ENCODE results near the gene ZMYM4. TPM values are rescaled to one million over a fixed set of nuclear protein-coding genes. Genes with fewer than 3 reads are reported as not detected.

ZMYM4 gene
- polyA plus RNA-seq, 3 donors: 12.3 to 31.8 (median 26.0) TPM

DNA sequence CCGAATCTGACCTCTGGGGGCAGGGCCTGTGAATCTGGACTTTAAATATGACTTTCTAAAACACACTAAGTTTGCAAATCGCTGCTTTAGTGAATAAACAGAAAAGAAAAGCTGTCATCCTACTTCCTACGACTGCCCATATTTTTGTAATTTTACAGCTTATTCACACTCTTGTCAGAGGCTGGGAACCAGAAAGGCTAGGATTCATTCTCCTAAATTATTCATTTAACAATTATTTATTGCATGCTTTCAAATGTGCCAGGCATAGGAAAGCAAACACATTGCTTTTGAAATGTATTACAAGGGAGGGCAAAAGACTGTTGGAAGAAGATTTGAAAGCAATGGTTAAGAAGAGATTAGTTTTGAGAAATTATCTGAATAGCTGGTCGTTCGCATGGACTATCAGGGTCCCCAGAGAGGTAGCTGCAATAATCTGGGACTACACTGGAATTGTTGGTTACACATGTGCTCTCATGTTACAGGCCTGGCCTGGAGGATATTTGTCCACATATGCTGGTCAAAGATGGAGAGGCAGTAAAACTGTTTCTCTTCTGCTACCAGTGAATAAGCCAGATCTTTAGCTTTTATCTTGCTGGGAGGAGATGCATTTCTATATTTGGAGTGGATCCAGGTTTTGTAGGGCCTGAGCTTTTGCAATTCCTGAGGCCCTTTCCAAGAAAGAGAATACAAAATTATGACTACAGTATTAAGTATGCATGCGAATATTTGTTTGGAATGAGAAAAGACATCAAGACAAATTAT is 46.0 kb upstream of the ZMYM4 start:
- Histone ChIP-seq H3K27me3 (ENCODE audit: control insufficient read depth in 2 of 2, insufficient read depth in 2 of 2, low read length in 2 of 2) (no peaks in the 10 kb centered on the region), H3K4me3 (replicated peaks in 1 of 3; ENCODE audit: low read depth in 2 of 3, low read length in 3 of 3) (no peak overlapping the region), H3K27ac (ENCODE audit: low read depth in 1 of 2, low read length in 2 of 2) (no peak overlapping the region), H3K36me3 (replicated peaks in 1 of 2; ENCODE audit: control insufficient read depth in 1 of 2, insufficient read depth in 2 of 2, low read length in 2 of 2) (no peaks in the 10 kb centered on the region), H4K20me1 (ENCODE audit: insufficient read depth, low read length) (no peaks in the 10 kb centered on the region), H3K4me1 (ENCODE audit: control insufficient read depth in 1 of 2, insufficient read depth in 2 of 2, low read length in 2 of 2) (no peaks in the 10 kb centered on the region), H3K9me3 (replicated peaks in 1 of 2; ENCODE audit: control insufficient read depth in 1 of 2, insufficient read depth in 1 of 2, low read length in 2 of 2) (no peaks in the 10 kb centered on the region), H3K9ac (ENCODE audit: insufficient read depth, low read length, poor library complexity, severe bottlenecking) (no peak overlapping the region), H2AFZ (ENCODE audit: insufficient read depth, low read depth, low read length, poor library complexity, severe bottlenecking) (peak overlapping the region; percentile 16), H3K79me2 (ENCODE audit: insufficient read depth, low read length) (no peaks in the 10 kb centered on the region), H3K4me2 (replicated peaks; ENCODE audit: extremely low read depth, low read length, poor library complexity, severe bottlenecking) (no peak overlapping the region)
- H3K27ac Mint-ChIP-seq: no peak overlapping the region
- DNase-seq: no peak
- H3K4me1 Mint-ChIP-seq: no peaks in the 10 kb centered on the region
- peaks cover 0 to 2% (median 1%) of the 10 kb centered on the region in 3 donors for H3K27me3 Mint-ChIP-seq (ENCODE audit: low read depth in 3 of 3)
- H3K9me3 Mint-ChIP-seq: no peaks in the 10 kb centered on the region
- intact Hi-C loops (cut with micrococcal nuclease): no loop called here
- H3K4me3 Mint-ChIP-seq: no peak overlapping the region
- WGBS (ENCODE audit: insufficient coverage): 92% methylated on average over 2 of the region's 6 CpGs
- TF ChIP-seq, protein P1, sequence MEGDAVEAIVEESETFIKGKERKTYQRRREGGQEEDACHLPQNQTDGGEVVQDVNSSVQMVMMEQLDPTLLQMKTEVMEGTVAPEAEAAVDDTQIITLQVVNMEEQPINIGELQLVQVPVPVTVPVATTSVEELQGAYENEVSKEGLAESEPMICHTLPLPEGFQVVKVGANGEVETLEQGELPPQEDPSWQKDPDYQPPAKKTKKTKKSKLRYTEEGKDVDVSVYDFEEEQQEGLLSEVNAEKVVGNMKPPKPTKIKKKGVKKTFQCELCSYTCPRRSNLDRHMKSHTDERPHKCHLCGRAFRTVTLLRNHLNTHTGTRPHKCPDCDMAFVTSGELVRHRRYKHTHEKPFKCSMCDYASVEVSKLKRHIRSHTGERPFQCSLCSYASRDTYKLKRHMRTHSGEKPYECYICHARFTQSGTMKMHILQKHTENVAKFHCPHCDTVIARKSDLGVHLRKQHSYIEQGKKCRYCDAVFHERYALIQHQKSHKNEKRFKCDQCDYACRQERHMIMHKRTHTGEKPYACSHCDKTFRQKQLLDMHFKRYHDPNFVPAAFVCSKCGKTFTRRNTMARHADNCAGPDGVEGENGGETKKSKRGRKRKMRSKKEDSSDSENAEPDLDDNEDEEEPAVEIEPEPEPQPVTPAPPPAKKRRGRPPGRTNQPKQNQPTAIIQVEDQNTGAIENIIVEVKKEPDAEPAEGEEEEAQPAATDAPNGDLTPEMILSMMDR (IDR thresholded peaks at IDR 0.05): no peak
- H3K36me3 Mint-ChIP-seq: no peaks in the 10 kb centered on the region

DNA sequence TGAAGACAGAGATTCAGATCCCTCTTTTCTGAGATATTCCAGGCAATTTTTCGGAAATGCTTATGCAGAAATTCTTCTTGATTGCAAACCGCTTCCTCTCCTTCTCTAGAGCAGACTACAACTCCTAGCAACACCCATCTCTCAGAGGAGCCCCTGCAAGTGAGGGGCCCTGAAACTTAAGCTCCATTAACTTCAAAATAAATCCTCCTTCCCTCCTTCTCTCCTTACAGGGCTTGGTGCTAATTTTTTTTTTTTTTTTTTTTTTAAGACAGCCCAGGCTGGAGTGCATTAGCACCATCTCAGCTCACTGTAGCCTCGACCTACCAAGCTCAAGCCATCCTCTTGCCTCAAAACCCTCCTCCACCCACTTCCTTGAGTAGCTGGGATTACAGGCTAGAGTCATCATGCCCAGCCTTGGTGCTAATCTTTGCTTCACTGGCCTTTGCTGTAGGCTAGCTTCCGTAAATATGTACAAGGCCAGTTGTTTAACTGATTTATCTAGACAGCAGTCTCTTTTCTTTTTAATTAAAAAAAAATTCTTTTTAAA is 45.4 kb upstream of the ZMYM4 start:
- TF ChIP-seq, protein P1 (IDR thresholded peaks at IDR 0.05): no peak
- Histone ChIP-seq H2AFZ (ENCODE audit: insufficient read depth, low read depth, low read length, poor library complexity, severe bottlenecking) (no peak overlapping the region), H3K9me3 (replicated peaks in 1 of 2; ENCODE audit: control insufficient read depth in 1 of 2, insufficient read depth in 1 of 2, low read length in 2 of 2) (no peaks in the 10 kb centered on the region)

More for the DNA sequence above, 45.4 kb upstream of the ZMYM4 start:
- Histone ChIP-seq H3K4me3 (replicated peaks in 1 of 3; ENCODE audit: low read depth in 2 of 3, low read length in 3 of 3) (no peak overlapping the region), H3K4me2 (replicated peaks; ENCODE audit: extremely low read depth, low read length, poor library complexity, severe bottlenecking) (no peak overlapping the region), H3K27me3 (ENCODE audit: control insufficient read depth in 2 of 2, insufficient read depth in 2 of 2, low read length in 2 of 2) (no peaks in the 10 kb centered on the region), H3K27ac (ENCODE audit: low read depth in 1 of 2, low read length in 2 of 2) (no peak overlapping the region), H4K20me1 (ENCODE audit: insufficient read depth, low read length) (no peaks in the 10 kb centered on the region), H3K9ac (ENCODE audit: insufficient read depth, low read length, poor library complexity, severe bottlenecking) (no peak overlapping the region), H3K4me1 (ENCODE audit: control insufficient read depth in 1 of 2, insufficient read depth in 2 of 2, low read length in 2 of 2) (no peaks in the 10 kb centered on the region), H3K36me3 (replicated peaks in 1 of 2; ENCODE audit: control insufficient read depth in 1 of 2, insufficient read depth in 2 of 2, low read length in 2 of 2) (no peaks in the 10 kb centered on the region), H3K79me2 (ENCODE audit: insufficient read depth, low read length) (no peaks in the 10 kb centered on the region)
- WGBS (ENCODE audit: insufficient coverage): 80% methylated on average over 2 of the region's 4 CpGs
- intact Hi-C loops (cut with micrococcal nuclease): no loop called here
- H3K9me3 Mint-ChIP-seq: no peaks in the 10 kb centered on the region
- H3K27me3 Mint-ChIP-seq (ENCODE audit: low read depth in 3 of 3): peaks cover 0 to 2% (median 1%) of the 10 kb centered on the region in 3 donors
- H3K4me1 Mint-ChIP-seq: no peaks in the 10 kb centered on the region
- no peaks in the 10 kb centered on the region for H3K36me3 Mint-ChIP-seq
- DNase-seq: no peak
- H3K27ac Mint-ChIP-seq: no peak overlapping the region
- no peak overlapping the region for H3K4me3 Mint-ChIP-seq

All from CD14-positive monocyte (primary cell).